Measurements from ENCODE around the gene EIF5A2.
"Not testable (repeated sequence)": the region's sequence is repeated elsewhere in the genome, so short reads cannot be mapped to it uniquely, and the experiment has no call there.

Gene EIF5A2

GRCh38 chr3:170896333-170896732 lies 12.1 kb downstream of the EIF5A2 start:
- not testable (repeated sequence) for DNase-seq

GRCh38 chr3:170893895-170894294 lies 14.5 kb downstream of the EIF5A2 start:
- no peak for DNase-seq

GRCh38 chr3:170889630-170890029 lies 18.8 kb downstream of the EIF5A2 start:
- DNase-seq, result no peak

DNA sequence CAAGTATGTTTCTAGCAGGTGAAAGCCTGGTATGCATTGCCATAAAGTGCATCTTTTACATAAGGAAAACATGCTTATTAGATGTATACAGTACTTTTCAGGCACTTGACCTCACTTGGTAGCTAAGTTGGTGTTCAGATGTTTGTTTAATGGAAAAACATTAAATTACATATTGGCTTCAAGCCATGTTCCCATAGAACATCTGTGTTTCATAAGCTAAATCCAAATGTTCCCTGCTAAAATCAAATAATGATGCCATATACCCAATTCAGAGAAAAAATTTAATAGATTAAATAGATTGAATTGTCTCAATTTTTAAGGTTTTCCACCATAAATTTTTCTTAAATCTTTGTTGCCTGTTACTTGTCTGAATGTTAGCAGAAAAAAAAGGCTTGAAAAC lies 19.3 kb downstream of the EIF5A2 start:
- DNase-seq, result no peak

DNA sequence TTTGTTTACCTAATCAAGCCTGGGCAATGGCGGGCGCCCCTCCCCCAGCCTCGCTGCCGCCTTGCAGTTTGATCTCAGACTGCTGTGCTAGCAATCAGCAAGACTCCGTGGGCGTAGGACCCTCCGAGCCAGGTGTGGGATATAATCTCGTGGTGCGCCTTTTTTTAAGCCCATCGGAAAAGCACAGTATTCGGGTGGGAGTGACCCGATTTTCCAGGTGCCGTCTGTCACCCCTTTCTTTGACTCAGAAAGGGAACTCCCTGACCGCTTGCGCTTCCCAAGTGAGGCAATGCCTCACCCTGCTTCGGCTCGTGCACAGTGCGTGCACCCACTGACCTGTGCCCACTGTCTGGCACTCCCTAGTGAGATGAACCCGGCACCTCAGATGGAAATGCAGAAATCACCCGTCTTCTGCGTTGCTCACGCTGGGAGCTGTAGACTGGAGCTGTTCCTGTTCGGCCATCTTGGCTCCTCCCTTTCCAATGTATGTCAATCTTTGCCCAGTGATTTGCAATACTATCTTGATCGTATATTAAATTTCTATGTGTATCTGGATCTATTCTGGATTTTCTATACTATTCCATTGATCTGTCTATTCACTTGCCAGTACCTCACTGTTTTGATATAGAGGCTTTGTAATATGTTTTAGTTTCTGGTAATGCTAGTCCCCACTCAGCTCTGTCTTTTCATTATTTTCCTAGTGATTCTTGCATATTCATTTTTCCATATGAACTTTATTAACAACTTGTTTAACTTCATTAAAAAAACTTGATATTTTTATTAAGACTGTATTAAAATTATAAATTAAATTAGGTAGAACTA lies 24.1 kb downstream of the EIF5A2 start:
- not testable (repeated sequence) for DNase-seq

GRCh38 chr3:170878688-170879087 lies 29.7 kb downstream of the EIF5A2 start:
- DNase-seq, result not testable (repeated sequence)

GRCh38 chr3:170877311-170877710 lies 31.1 kb downstream of the EIF5A2 start:
- not testable (repeated sequence) for DNase-seq

DNA sequence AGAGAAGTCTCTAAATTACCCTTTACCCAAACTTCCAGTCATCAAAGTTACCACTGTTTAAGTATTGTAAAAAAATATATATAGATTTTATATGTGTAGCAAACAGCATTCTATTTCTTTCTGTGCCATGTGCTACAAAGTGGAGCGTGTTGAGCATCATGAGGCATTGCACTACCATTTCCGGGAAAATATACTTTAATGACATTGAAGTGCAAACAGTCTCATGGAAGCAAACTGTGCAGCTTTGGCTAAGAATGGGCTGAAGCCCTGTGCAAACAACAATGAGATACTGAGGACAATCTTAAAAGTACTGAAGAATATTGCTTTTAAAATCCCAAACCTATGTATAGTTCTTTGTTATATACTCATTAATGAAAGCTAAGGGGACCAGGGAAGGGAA lies 31.9 kb downstream of the EIF5A2 start:
- DNase-seq, result no peak

DNA sequence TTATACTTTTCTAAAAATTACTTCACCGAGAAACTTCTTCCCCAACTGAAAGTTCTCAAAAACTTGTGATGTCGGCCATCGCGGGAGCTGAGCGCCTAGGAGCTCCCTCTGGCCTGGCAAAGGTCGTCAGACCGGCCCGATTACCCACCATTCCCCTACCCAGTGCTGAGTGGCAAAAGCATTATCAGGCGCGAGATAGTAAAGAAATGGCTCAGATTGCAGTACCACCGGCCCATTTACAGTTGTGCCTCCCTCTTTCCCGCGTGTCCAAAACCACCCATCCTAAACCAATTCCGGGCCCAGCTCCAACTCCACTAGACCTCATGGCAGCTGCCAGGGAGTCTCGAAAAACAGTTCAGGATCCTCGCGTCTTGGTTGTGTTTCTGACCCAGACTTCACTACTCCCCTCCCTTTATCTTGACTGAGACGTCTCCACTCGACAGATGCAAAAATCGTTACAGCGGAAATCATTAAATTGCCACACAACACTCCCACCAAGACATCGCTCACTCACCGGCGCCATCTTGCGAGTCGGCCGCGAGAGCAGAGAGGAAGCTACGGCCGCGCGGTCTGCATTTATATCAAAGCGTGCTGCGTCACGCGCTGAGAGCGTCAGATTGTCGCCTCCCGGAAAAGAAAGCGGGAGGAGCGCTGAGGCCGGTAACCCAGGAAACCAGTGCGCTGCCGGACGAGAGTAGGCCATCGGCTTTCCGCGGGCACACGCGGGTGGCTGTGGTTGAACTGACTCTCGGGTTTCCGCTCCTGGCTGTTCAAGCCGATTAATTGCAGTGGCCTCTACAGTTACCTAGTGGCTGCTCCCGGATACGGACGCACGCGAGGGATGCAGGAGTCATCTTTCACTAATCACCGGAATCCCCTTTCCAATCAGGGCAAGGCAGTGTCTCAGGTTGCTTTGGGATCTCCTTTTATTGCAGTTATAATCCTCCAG lies 38.5 kb downstream of the EIF5A2 start, which contains the start of gene RPL22L1:
TSS of gene RPL22L1 (minus strand) at position 551 of the 949 bp plus-strand sequence. CDS start at position 523, 28 bp downstream.
- DNase-seq, result no peak

- no peak for DNase-seq
These were observed 39.2 kb downstream of the EIF5A2 start for GRCh38 chr3:170869239-170869590.

DNA sequence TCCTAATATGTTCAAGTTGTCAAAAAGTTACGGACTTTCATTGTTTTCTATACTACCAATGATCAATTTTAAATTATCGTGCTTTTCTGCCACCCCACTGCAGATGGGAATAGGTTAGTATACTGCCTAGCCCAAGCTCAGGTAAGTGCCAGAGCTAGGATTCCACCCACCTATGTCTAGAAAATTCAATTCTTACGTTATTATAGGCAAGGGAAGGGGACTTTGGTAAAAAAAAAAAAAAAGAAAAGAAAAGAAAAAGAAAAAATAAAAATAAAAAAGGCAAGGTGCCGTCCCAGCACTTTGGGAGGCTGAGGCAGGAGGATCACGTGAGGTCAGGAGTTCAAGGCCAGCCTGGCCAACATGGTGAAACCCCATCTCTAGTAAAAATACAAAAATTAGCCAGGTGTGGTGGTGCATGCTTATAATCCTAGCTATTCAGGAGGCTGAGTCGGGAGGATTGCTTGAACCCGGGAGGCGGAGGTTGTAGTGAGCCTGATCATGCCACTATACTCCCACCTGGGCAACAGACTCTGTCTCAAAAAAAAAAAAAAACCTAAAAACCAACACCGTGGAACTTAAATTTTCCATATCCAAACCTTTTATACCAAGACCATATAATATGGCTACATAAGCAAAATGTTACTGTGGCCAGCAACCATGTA lies 39.7 kb downstream of the EIF5A2 start:
- DNase-seq, result no peak

DNA sequence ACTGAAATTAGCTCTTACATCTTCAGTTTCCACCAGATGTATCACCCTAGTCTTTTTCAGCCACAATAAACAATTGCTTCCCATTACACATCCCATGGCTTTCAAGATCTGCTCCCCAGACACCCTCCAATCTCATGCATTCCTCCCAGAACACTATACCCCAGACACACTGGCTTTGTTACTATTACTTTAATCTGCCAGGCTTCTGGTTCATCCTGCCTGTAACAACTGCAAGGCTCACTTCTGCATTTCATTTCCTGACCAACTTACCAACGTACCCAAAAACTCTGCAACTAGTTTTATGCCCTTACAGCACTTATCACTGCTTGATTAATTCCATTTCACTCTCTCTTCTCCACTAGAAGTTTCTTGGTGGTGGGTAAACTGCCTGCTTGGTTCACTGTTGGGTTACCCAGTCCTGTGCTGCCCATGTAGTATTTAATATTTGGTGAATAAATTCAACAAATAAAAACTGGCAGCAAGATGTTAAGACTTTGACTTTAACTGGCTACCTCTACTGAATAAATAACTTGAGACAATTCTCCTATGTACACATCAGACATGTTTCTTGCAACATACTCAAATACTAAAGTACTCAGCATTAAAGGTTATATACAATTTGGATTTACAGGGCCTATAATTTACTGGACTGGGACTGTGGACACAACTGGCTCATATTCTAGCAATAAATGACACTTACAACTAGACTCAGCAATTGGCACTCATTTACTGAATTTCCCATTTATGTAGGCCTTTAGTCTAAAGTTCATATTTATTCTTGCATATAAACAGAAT lies 41.1 kb downstream of the EIF5A2 start:
- no peak for DNase-seq

GRCh38 chr3:170866499-170866898 lies 41.9 kb downstream of the EIF5A2 start:
- no peak for DNase-seq

- no peak for DNase-seq
These were observed 43.0 kb downstream of the EIF5A2 start for GRCh38 chr3:170865209-170866094.

DNA sequence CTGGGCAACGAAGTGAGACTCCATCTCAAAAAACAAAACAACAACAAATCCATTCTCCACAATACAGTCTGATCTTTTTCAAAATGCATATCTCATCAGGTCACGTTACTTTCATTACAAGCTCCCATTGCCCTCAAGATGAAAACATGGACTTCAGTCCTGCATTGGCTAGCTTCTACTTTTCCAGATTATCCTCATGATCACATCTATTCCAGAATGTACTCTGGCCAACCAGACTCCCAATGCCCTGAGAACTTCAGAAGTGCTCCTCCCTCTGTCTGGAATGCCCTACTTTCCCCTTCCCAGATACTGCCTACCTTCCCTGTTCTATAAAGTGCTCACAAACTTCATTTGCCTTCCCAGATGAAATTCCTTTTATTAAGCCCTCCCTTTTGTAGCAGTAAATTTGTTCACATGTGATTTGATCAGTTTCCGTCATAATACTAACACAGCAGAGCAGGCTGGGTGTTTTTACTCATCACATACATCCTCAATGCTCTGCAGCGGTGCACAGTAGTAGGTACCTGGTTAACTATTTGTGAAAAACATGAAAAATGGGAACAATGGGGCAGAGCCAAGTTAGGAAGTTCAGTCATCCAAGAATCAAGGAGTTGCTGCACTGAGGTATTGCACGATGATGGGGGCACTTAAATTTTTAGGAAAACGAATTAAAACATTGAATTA lies 43.8 kb downstream of the EIF5A2 start:
- DNase-seq, result no peak

DNA sequence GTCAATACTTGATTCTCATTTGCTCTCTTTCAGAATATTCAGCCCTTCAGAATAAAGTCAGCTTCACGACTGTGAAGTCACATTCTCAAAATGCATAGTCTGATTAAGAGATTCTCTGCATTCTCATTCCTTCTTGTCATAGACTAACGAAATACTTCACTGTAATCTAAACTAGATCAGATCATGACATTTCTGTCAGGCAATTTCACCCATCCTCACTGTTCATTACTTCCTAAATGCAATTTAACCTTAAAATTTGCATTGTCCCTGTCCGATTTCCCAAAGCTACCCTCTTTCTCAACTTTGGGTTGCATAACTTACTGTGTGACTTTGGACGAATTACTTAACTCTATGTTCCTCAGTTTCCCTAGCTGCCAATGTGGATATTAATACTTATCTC lies 44.6 kb downstream of the EIF5A2 start:
- DNase-seq, result no peak

- no peak for DNase-seq
These were observed 45.6 kb downstream of the EIF5A2 start for GRCh38 chr3:170862618-170863374.

DNA sequence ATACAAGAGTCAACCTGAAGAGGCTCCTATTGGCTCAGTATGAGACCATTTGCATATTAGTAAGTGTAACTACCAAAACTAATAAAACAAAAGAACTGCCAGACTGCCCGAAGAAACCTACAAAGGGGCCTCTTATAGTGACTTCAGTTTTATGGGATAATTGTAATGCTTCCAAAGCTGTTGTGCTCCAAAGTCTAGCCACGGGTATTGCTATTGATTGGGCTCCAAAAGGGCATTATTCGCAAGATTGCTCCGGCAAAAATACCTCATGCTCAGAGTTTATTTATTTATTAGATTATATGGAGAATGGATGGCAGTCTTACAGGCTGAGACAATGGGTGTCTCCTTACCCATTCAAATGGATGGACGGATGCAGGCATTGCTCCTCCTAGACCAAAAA lies 49.8 kb downstream of the EIF5A2 start:
- DNase-seq, result no peak

DNA sequence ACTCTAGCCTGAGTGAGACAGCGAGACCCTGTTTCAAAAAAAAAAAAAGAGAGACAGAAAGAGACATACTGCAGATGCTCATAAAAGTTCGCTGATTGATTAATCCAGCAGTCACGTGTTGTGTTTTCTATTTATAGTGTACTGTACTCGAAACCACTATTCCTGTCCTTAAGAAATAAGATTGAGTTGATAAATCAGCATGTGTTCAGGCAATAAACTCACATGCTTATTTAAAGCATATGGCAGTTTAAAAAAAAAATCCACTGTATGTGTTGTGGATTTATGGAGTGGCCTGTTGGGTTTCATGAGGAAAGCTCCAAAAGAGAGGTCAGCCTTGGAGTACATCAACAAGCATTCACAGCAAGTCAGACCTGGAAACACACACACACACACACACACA lies 56.1 kb downstream of the EIF5A2 start:
- DNase-seq, result no peak
